ENCODE results near the gene GBGT1.

GBGT1 gene

DNA sequence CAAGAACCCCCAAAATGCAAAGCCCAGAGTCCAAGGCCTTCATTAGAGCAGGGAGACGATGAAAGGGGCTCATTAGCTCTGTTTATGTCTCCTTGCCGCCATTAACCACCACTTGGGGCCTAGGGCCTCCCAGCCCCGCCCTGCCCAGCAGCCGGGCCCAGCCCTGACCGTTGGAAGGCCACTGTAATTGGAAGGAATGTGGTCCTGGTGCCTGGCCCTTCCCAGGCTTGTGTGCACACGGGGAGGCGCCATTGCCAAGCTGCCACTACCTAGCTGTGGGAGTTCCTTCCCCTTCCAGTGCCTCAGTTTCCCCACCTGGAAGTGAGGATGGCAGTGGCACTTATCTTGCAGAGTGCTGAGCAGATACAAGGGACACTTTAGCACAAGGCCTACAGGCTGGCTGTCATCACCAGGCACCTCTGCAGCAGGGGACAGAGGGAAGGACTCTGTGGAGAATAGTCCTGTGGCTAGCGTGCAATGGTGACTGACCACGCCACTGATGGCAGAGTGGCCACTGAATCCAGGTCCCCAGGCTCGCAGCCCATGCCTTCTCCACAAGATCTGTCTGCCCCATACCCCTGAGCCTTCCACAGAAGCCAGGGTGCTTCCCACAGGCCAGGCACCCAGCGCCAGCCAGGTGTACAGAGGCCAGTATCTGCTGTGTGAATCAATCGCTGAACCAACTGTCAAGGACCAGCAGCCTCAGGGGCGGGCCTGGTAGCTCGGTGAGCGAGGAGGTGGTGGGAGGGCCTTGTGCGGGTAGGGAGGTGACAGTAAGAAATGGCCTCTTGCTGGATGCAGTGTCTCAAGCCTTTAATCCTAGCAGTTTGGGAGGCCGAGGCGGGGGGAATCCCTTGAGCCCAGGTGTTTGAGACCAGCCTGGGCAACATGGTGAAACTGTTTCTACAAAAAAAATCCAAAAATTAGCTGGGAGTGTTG, 20.8 kb downstream of the GBGT1 start:
- DNase-seq: peak; percentile 65

DNA sequence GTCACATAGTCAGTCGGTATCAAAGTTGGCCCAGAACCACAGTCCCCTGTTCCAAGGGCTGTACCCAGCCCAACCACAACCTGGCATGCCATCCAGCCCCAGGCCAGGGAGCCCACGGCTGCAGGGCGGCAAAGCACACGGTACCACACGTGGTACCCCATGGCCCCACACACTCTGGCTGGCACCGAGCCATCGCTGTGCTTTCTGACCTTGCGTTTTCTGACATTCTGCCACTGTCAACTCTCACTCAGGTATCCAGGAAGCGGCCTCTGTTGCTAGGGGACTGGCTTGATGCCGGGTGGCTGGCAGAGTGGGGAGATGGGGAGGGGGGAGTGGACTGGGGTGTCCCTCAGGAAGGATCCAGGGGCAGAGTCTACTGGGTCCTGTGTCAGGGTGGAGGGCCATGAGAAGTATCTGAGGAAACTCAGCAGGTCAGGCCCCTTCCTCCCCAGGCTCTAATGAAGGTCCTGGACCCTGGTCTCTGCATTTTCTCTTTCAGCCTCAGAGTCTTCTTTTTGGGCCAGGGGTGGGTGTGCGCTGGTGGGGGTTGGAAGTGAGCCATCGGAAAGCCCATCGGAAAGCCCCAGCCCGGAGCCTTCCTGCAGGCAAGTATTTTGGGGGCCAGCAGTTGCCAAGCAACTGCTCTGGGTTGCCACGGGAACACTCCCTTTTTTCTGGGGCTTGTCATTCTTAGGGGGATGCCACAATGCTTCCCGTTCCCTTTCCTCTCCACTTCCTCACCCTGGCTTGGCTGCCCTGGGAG, 21.7 kb downstream of the GBGT1 start:
- DNase-seq: peak; percentile 42

DNA sequence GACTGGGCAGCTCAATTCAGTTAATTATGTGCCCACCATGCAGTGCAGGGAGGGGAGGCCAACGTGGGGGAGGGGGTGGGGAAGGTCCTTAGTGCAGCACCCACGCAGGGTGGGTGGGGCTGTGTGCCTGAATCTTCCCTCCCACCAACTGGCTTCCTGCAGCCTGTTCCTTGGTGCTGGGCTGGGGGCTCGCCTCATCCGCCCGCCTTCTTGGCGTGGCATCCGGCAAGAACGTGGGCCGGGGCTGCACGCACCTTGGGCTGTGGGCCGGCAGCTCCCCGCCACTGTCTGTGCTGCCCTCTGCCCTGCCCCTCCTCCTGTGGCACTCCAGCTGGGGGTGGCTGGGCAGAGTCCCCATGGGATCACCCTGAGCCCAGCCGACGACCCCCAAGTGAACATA, 23.1 kb downstream of the GBGT1 start:
- no peak for DNase-seq

DNA sequence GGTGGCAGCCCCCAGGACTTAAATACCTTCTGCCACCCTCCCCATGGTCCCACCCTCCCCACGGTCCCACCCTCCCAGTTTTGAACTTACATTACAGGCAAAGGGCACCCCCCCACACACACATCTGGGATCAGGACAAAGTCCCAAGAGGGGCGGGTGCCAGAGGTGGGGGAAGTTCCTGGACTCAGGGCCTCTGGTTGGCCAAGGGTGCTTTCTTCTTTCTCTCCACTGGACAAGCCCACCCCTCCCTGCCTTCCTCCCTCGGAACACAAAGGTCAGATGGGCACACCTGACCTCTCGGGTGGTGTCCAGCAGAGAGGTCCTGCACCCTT, 23.6 kb downstream of the GBGT1 start:
- DNase-seq: no peak

DNA sequence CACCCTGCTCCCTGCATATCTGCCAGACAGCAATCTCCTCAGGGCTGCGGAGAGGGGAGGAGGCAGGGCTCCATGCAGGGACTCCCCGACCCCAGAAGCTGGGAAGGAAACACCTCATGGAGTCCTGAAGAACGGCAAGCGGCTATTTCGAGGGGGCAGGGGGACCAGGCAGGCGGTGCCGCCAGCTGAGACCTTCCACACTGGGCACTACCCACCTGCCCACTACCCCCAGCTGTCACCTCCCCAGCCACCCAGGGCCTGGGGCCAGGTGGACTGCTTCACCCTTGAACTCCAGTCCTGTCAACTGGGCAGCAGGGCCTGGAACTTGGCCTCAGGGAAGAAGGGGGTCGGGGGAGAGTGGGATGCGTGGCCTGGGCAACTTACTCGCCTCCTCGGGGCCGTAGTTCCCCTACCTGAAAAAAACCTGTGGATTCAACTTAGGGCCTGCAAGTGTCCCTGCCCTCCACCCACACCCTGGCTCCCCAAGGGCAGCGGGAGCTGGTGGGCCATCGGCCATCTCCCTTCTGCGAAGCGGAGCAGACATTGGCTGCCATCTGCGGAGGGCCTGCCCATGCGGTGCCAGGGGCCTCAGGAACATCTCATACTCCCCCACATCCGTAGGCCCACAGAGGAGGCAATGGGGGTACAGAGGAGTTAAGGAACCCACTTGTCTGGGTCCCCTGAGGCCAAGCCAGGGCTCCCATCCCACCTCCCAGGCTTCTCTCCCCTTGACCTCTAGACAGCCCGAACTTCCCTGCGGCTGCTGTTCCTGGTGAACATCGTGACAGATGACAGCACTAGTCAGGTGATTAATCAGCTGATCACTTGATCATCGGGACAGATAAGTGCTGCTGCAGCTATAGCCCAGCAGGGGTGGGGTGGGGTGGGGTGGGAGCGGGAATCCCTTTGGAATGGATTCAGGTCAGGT, 24.2 kb downstream of the GBGT1 start:
- DNase-seq: no peak

DNA sequence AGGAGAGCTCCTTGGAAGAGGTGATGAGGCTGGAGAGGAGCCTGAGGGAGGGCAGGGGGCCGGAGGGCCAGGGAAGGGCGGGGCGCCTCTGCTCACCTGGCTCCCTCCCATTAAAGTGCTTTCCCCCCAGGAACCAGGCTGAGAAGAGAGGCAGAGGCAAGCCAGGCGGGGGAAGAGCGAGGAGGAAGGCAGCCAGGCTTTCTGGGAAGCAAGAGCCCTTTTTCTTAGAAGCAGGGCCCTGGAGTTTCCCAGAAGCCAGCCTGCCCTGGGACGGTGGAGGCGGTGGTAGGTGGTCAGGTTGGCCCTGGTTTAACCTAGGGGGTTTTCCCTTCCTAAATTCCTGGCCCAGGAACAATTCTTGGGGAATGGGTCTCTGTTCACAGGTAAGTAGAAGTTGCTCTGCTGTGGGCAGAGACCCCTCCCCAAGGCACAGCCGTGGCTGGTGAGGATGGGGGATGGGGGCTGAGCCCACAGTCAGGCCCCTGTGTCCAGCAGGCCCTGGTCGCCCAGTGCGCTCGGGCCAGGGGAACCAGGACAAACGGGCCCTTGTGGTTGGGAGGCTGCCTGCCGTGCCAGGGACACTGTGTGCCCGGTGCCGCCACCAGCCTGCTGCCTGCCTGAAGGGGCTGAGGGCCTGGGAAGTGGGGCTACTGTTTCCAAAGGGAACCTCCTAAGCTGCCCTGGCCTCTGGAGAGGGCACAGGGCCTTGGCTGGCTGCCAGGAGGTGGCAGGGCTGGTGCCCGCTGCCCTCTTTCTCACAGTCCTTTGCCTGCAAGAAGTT, 26.1 kb downstream of the GBGT1 start:
- no peak for DNase-seq

DNA sequence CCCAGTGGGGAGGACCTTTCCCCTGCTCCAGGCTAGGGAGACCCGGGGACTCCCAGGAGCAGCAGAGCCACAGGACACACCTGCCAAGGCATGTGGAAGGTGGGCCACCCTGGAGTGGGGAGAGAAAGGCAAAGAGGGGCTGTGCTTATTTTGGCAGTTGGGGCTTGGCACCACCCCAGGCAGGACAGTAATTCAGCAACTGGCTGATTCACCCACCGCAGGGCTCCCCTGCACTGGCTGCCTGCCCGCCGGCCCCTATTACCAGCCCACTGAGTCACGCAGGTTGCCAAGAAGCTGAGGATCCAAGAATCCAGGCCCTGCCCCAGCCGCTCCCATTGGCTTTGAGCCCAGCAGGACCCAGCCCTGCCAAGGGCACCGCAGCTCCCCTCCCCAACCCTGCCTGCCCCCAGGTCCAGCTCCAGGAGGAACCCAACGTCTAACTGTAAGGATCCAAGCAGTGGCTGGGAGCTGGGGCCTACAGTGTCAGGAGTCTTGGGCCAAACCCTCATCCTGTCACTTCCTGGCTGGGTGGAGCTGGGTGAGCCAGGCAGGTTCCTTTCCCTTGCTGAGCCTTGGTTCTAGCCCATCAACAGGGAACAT, 28.5 kb downstream of the GBGT1 start:
- no peak for DNase-seq

DNA sequence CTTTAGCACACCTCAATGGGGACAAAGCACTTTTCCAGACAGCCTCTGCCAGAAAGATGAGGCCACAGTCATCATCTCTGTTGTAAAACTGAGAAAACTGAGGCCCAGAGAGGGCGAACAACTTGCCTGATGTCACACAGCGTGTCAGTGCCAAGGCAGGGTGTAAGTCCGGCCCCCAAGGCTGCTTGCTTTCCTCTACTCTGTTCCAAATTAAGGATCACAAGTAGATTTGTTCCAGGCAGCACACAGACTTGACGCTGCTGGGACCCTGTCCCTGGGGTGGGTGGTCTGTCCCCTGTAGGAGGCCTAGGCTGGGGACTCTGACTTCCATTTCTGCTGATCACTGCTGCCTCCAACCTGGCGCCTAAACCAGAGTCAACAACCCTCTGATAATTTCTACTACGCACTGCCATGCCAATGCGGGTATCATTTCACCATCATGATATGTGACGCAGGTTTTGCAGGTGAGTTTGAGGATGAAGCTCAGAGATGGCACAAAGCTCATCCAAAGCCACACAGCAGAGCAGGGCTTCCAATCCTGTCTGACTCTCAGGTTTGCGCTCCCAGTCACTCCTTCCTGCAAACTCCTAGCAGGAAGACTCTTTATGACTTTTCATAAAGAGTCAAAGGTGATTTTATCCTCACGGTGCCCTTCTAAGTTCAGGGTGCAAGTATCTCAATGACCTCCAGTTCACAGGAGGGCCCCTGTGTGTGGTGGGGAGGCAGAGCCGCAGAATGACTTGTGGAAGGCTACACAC, 29.1 kb downstream of the GBGT1 start:
- no peak for DNase-seq

DNA sequence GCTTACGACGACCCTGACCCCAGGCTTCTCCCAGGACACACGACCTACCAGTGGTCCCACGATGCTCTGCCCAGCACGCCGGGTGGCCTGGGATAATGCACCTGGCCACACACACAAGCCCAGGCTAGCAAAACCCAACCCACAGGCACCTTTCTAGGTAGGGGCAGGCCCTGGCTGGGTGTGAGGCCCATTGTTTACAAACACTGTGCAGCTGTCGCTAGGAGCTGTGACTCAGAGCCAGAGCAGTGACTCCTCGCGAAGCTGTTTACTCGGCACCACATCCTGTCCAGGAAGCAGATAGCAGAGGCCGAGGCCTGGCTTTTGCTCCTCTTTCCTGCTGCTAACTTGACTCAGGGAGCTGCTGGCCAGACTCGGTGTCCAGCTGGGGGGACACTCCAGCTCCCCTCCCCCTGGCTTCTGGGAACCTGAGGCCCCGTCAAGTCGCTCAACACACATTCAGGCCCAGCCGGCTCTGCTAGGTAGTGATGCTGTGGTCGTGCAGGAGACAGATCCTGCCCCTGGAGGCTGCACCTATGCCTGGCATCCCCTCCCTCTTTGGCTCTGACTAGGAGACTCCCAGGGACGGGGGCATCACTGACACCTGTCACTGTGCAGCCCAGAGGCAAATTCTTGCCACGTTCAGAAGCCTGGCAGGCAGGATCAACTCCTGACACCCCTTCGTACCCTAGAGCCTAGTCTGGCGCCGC, 29.9 kb downstream of the GBGT1 start:
- DNase-seq: peak; percentile 96

DNA sequence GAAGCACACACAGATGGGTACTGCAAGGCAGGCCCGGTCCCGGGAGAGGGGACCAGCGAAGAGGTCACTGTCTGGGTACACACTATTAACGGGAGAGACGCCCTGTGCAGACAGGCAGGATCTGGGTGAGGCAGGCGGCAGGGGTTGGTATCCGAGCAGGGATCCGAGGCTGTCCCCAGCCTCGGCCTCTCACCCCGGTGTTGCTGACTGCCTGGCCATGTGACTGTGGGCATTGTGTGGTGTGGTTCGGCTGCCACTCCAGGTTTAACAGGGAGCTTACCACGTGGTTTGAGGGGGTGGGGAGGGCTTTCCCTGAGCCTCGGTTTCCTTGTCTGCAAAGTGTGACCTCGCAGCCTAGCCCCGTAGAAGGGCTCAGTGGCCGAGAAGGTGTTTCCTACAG, 31.5 kb downstream of the GBGT1 start:
- DNase-seq: no peak

DNA sequence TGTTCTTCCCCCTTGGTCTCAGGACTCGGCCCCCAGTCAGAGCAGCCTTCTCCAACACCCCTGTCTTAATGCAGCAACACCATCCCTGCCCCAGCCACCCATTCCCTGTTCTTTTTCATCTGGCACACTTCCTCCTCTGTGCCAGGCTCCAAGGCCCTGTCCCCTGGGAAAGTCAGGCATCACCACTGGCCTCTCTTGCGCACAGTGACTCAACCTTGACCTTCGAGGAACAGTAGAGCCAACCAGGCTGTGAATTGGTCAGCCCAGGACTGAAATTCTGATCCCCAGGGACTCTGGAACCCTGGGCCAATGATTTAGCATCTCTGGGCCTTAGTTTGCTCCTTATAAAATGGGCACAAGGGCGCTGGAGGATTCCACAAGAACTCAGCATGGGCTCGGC, 32.2 kb downstream of the GBGT1 start:
- no peak for DNase-seq

DNA sequence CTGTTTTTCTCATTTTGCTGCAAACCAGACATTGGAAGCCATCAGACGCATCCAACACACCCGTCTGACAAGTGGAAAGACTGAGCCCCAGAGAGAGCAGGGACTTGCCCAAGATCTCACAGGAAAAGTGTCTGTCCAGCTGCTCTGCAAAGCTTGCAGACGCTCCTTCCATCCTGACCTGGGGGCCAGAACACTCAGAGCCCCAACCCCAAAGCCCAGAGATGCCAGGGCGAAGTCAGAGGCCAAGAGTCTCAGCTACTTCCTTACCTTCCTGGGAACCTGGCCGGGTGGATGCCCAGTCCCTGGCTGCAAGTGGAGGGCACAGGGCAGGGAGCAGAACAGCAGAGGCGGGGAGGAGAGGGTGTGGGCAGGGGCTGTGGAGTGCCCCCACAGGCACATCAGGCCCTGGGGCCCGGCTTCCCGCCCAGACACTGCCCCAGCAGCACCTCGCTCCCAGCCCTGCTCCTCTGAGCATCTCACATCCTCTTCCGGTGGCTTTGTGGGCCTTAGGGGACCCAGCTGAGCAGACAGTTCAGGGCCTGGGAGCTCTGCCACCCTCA, 32.9 kb downstream of the GBGT1 start:
- no peak for DNase-seq

DNA sequence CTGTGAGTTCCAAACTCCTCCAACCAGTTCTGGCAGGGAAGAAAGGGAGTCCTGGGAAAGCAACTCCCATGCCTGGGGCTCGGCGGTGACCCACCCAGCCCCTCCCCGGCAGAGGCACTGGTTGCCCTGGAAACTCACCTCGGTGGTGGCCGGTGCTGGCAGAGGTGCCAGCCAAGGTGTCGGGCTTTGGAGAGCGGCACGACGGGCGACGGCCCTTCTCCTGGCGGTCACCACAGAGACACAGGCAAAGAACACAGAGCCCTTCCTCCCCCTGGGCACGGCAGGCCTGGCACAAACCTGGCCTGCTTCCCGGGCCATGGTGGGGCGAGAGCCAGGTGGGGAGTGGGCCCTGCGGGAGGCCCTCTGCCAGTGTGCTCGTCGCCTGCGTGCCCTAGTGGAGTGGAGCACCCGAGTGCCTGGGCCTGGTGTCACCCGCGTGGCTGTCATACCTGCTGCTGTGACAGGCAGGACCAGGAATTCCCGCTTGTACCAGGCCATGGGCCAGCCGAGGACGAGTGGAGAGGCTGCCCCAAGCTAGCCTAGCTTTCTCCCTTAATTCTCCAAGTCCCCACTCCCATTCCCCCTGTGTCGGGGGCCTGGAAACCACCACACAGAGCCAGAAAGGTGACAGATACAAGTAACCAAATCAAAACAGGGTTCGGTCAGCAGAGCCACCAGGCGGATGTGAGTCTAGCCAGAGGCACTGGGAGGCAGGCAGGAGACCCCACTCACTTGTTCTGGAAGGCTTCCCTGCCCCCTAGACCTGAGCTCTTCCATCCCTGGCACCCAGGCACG, 34.5 kb downstream of the GBGT1 start:
- no peak for DNase-seq

DNA sequence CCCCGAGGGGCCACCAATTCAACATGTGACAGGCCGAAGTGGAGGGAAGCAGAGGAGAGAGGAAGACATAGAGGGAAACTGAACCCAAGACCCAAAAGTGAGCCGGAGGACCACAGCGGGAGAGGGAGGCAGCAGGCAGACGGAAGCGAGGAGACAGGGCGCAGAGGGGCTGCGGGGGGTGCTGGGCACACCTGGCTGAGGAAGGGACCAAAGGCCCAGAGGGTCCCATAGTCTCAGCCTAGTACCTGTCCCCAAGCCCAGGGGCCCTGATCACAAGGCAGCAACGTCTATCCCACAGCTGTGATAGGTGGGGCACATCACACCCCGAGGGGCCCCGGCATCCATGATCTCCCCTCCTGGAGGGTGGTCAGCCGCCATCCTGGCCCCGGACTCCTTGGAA, 35.6 kb downstream of the GBGT1 start:
- DNase-seq: no peak

DNA sequence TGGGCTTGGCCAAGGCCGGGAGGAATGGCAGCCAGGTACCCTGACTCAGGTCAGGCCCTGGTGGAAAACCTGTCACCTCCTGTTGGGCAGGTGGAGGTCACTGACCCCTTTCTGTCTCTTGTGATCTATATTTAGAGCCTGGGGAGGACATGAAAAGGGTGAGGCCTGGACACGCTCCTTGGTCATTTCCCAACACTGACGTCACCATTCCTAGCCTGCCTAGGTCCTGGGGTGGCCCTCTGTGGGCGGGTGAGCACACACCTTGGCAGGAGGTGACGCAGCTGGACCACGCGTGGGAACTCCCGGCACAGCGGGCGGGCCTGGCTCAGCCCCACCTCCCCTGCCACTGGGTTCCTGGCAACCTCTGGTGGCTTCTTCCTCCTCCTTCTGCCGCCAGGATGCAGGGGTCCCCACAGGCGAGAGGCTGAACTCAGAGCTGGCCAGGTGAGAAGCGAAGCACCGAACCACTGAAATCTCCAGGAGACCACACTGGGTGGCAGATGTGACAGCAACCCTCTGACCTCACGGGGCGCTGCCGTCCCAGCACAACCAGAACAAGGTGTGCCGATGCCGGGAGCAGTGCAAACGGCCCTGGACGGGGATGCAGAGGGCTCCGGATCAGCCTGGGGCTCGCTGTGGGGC, 36.3 kb downstream of the GBGT1 start:
- DNase-seq: no peak

DNA sequence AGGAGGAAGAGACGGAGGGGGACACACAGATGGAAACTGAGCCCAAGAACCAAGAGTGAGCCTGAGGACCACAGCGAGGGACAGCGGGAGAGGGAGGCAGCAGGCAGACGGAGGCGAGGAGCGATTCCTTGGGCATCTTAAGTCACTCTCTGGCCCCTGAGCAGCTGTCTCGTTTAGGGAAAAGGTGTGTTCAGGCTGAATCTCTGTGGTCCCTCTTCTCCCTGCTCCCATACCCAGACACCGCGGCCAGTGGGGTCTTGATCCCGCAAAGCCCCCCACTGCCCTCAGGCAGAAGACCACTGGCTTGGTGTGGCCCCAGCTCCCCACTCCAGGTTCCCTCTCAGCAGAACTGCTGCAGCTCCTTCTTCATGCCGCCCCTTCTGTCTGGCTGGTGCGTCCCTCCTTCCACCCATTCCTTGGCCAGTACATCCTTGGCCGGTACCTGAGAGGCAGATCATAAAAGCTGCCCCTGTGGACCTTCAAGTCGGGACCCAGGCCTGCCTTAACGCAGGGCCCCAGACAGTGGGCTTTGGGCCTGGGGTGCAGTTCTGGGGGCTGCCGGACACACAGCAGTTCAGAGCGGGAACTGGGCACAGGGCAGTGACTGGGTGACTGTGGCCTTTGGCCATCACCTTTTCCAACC, 36.9 kb downstream of the GBGT1 start:
- no peak for DNase-seq

DNA sequence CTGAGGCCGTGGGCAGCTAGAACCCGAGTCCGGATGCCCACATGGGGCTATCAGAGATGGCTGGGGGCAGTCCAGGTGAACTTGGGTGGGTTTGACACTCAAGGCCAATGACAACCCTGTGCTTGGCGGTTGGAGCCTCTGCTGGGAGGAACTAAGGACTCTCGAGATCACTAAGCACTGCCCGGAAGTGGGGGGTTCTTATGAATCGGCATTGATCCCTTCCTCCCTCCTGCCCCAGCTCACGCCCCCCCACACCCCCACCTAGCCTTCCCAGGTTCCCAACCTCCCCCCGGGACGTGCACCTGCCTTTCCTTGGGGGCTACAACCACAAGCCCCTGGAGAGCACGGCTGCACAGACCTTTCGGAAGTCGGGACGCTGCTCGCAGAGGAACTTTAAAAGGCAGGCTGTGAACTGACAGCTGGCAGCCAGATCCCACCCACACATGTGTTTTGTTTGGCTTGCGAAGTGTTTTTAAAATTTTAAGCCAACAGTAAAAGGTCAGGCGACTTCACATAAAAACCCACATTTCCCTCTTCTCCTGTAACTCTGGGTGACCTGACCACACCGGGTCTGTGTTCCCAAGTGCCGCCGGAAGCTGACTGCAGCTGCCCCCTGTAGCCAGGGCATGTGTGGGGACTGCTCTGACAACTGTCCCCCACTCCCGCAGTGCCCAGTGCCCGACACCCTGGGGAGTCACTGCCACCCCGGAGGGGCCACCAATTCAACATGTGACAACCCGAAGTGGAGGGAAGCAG, 37.6 kb downstream of the GBGT1 start:
- no peak for DNase-seq

DNA sequence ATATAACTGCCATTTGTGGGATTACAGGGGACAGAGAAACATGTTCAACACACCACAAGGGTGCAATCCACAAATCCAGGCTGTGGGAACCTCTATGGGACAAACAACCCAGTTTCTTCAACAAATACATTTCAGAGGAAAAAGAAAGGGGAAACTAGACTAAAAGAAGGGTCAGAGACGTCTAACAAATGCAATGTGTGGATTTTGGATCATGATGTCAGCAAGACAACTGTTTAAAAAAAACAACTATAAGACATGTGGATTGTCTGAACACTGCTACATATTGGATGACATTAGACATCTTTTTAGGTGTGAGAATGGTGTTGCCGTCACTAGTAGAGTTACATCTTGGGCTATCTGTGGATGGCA, 38.8 kb downstream of the GBGT1 start:
- DNase-seq: no peak
